SJSA1 (cell line): Measurements from ENCODE around the gene PRAF2. TPM values are rescaled to one million over a fixed set of nuclear protein-coding genes. Genes with fewer than 3 reads are reported as not detected.
A peak's percentile ranks its signal among the peaks of the same experiment; 100 is the strongest.

ENCODE experiments used
- DNase-seq, 2 experiments: peaks; one replicate each; pipeline ENCODE4 v3.0.0-alpha.2; 2015 to 2020; ENCODE audit warnings: low spot score in 2 of 2, low read depth in 1 of 2
- H3K27ac ChIP-seq: fragments of 250-450 bp; sonication (Bioruptor Pico); 2 replicates; pipeline ENCODE4 v1.5.1; 2020; ENCODE audit warnings: mild to moderate bottlenecking, moderate library complexity
- H3K27me3 ChIP-seq: fragments of 250-450 bp; sonication (Bioruptor Pico); replicated peaks from 2 replicates; pipeline ENCODE4 v1.5.1; 2020; ENCODE audit warnings: mild to moderate bottlenecking, moderate library complexity
- H3K36me3 ChIP-seq: fragments of 250-450 bp; sonication (Bioruptor Pico); 2 replicates; pipeline ENCODE4 v1.5.1; 2020; ENCODE audit warnings: mild to moderate bottlenecking
- H3K4me1 ChIP-seq: fragments of 250-450 bp; sonication (Bioruptor Pico); replicated peaks from 2 replicates; pipeline ENCODE4 v1.6.1; 2021; ENCODE audit warnings: mild to moderate bottlenecking
- H3K4me3 ChIP-seq: fragments of 250-450 bp; sonication (Bioruptor Pico); 2 replicates; pipeline ENCODE4 v1.5.1; 2020; ENCODE audit warnings: mild to moderate bottlenecking
- H3K9me3 ChIP-seq: fragments of 250-450 bp; sonication (Bioruptor Pico); replicated peaks from 2 replicates; pipeline ENCODE4 v1.5.1; 2020; ENCODE audit warnings: mild to moderate bottlenecking
- total RNA-seq: library from RNA; depleted of rRNA; stranded (reverse); fragments of >200 nt; shearing (Covaris generic); gene quantifications from 2 replicates; pipeline ENCODE4 v1.2.3, GENCODE V29; 2014

Gene PRAF2
- total RNA-seq, 1 experiment from 2014 or later, result 5.6 TPM

- Histone ChIP-seq H3K4me3 (no peak overlapping the region), H3K9me3 (no peaks in the 10 kb centered on the region), H3K4me1 (no peaks in the 10 kb centered on the region), H3K36me3 (no peaks in the 10 kb centered on the region), H3K27me3 (no peaks in the 10 kb centered on the region), H3K27ac (no peak overlapping the region)
- DNase-seq, result no peak
Measured at GRCh38 chrX:49066690-49067089, 7.1 kb downstream of the PRAF2 start.

GRCh38 chrX:49066278-49066677 lies 7.5 kb downstream of the PRAF2 start:
- Histone ChIP-seq H3K9me3 (no peaks in the 10 kb centered on the region), H3K27ac (no peak overlapping the region), H3K27me3 (no peaks in the 10 kb centered on the region), H3K36me3 (no peaks in the 10 kb centered on the region), H3K4me3 (no peak overlapping the region), H3K4me1 (no peaks in the 10 kb centered on the region)
- no peak for DNase-seq

GRCh38 chrX:49064735-49065134 lies 9.1 kb downstream of the PRAF2 start:
- H3K4me1 ChIP-seq, result no peaks in the 10 kb centered on the region
- H3K4me3 ChIP-seq, result no peak overlapping the region
- no peaks in the 10 kb centered on the region for H3K27me3 ChIP-seq
- H3K9me3 ChIP-seq, result no peaks in the 10 kb centered on the region
- H3K27ac ChIP-seq, result no peak overlapping the region
- DNase-seq, result no peak
- no peaks in the 10 kb centered on the region for H3K36me3 ChIP-seq

- no peak overlapping the region for H3K27ac ChIP-seq
- H3K36me3 ChIP-seq, result no peaks in the 10 kb centered on the region
- DNase-seq, result no peak
- no peak overlapping the region for H3K4me3 ChIP-seq
- no peaks in the 10 kb centered on the region for H3K27me3 ChIP-seq
- H3K9me3 ChIP-seq, result no peaks in the 10 kb centered on the region
- H3K4me1 ChIP-seq, result no peaks in the 10 kb centered on the region
Measured at GRCh38 chrX:49064303-49064702, 9.5 kb downstream of the PRAF2 start.

GRCh38 chrX:49063715-49064114 lies 10.1 kb downstream of the PRAF2 start:
- Histone ChIP-seq H3K27ac (no peak overlapping the region), H3K4me1 (no peaks in the 10 kb centered on the region), H3K27me3 (no peaks in the 10 kb centered on the region), H3K4me3 (no peak overlapping the region), H3K36me3 (no peaks in the 10 kb centered on the region), H3K9me3 (no peaks in the 10 kb centered on the region)
- DNase-seq, result no peak

- Histone ChIP-seq H3K4me1 (no peaks in the 10 kb centered on the region), H3K36me3 (no peaks in the 10 kb centered on the region), H3K4me3 (no peak overlapping the region), H3K27ac (no peak overlapping the region), H3K27me3 (no peaks in the 10 kb centered on the region), H3K9me3 (no peaks in the 10 kb centered on the region)
- no peak for DNase-seq
Measured at GRCh38 chrX:49061916-49062315, 11.9 kb downstream of the PRAF2 start.

- no peaks in the 10 kb centered on the region for H3K9me3 ChIP-seq
- H3K4me1 ChIP-seq, result no peaks in the 10 kb centered on the region
- no peak for DNase-seq
- no peaks in the 10 kb centered on the region for H3K27me3 ChIP-seq
- H3K36me3 ChIP-seq, result no peaks in the 10 kb centered on the region
- H3K27ac ChIP-seq, result no peak overlapping the region
- H3K4me3 ChIP-seq, result no peak overlapping the region
Measured at GRCh38 chrX:49061490-49061889, 12.3 kb downstream of the PRAF2 start.

- H3K4me3 ChIP-seq, result no peak overlapping the region
- H3K36me3 ChIP-seq, result no peaks in the 10 kb centered on the region
- H3K27ac ChIP-seq, result no peak overlapping the region
- no peaks in the 10 kb centered on the region for H3K27me3 ChIP-seq
- H3K4me1 ChIP-seq, result no peaks in the 10 kb centered on the region
- DNase-seq, result no peak
- H3K9me3 ChIP-seq, result no peaks in the 10 kb centered on the region
Measured at GRCh38 chrX:49060914-49061313, 12.9 kb downstream of the PRAF2 start.

GRCh38 chrX:49059681-49060085 lies 14.1 kb downstream of the PRAF2 start:
- H3K27ac ChIP-seq, result no peak overlapping the region
- DNase-seq, result no peak

GRCh38 chrX:49059201-49059600 lies 14.6 kb downstream of the PRAF2 start:
- DNase-seq, result no peak
- H3K9me3 ChIP-seq, result no peaks in the 10 kb centered on the region; the same call in 1 of the 2 replicates
- no peaks in the 10 kb centered on the region for H3K36me3 ChIP-seq
- H3K27ac ChIP-seq, result no peak overlapping the region
- no peak overlapping the region for H3K4me3 ChIP-seq
- no peaks in the 10 kb centered on the region for H3K27me3 ChIP-seq
- H3K4me1 ChIP-seq, result no peaks in the 10 kb centered on the region

More at GRCh38 chrX:49059681-49060085, 14.1 kb downstream of the PRAF2 start:
- no peaks in the 10 kb centered on the region for H3K4me1 ChIP-seq
- no peaks in the 10 kb centered on the region for H3K36me3 ChIP-seq
- H3K4me3 ChIP-seq, result no peak overlapping the region
- no peaks in the 10 kb centered on the region; the same call in 1 of the 2 replicates for H3K9me3 ChIP-seq
- H3K27me3 ChIP-seq, result no peaks in the 10 kb centered on the region

- DNase-seq, result no peak
- Histone ChIP-seq H3K36me3 (no peaks in the 10 kb centered on the region), H3K4me3 (no peak within 1 kb of the TSS), H3K27ac (no peak within 1 kb of the TSS), H3K4me1 (no peaks in the 10 kb centered on the region), H3K9me3 (no peaks in the 10 kb centered on the region; the same call in 1 of the 2 replicates), H3K27me3 (no peaks in the 10 kb centered on the region)
Measured at GRCh38 chrX:49058794-49059193, 15.0 kb downstream of the PRAF2 start, which contains the start of gene CCDC120. TSS of gene CCDC120 (plus strand) at chrX:49058999. CDS start at chrX:49062042, 3,043 bp downstream.

- Histone ChIP-seq H3K4me1 (no peaks in the 10 kb centered on the region), H3K27ac (no peak overlapping the region), H3K27me3 (no peaks in the 10 kb centered on the region), H3K36me3 (no peaks in the 10 kb centered on the region), H3K4me3 (peak overlapping the region; percentile 46), H3K9me3 (no peaks in the 10 kb centered on the region; the same call in 1 of the 2 replicates)
- DNase-seq, result no peak
Measured at GRCh38 chrX:49054073-49054762, 19.6 kb downstream of the PRAF2 start.

GRCh38 chrX:49053223-49054072 lies 20.4 kb downstream of the PRAF2 start:
- DNase-seq, result peak in 1 of 2 experiments; percentile 62
- no peaks in the 10 kb centered on the region for H3K27me3 ChIP-seq
- peak overlapping the region; percentile 46 for H3K4me3 ChIP-seq
- no peaks in the 10 kb centered on the region for H3K36me3 ChIP-seq
- H3K9me3 ChIP-seq, result no peaks in the 10 kb centered on the region; the same call in 1 of the 2 replicates
- H3K4me1 ChIP-seq, result no peaks in the 10 kb centered on the region
- no peak overlapping the region for H3K27ac ChIP-seq

- peaks cover 28% of the 10 kb centered on the region for H3K4me1 ChIP-seq
- H3K36me3 ChIP-seq, result peaks cover 19% of the 10 kb centered on the region
- H3K27me3 ChIP-seq, result no peaks in the 10 kb centered on the region
- H3K4me3 ChIP-seq, result peak overlapping the region; percentile 24
- H3K27ac ChIP-seq, result peak overlapping the region; percentile 16; the same call in 1 of the 2 replicates
- H3K9me3 ChIP-seq, result no peaks in the 10 kb centered on the region
- DNase-seq, result no peak
Measured at GRCh38 chrX:49043987-49044281, 29.9 kb downstream of the PRAF2 start.
